CD4-positive, alpha-beta T cell treated with Interleukin-15 for 1 hour (primary cell): ENCODE data around the gene MYO1E.
A peak's percentile ranks its signal among the peaks of the same experiment; 100 is the strongest.

ENCODE experiments used
- DNase-seq: peaks from one replicate; pipeline ENCODE4 v3.0.0-alpha.2; 2020

Gene MYO1E

GRCh38 chr15:59116771-59117170 is 255.9 kb downstream of the MYO1E start:
- no peak for DNase-seq

GRCh38 chr15:59116141-59116540 is 256.5 kb downstream of the MYO1E start:
- DNase-seq, result no peak

GRCh38 chr15:59115047-59115446 is 257.6 kb downstream of the MYO1E start:
- no peak for DNase-seq

DNA sequence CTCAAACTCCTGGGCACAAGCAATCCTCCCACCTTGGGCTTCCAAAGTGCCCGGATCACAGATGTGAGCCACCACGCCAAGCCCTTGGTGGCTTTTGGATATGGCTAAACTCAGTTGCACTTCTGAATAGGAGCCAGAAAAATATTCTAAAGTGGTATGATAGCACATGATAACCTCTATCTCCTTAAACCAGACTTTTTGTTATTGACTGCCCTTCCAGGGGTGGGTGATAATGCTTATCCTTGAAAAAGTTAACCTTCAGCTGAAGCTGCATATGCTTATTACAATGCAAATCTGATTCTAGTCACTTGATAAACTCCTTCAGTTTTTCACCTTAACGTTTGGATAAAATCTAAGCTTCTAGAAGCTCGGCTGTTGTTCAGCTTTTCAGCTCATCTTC is 261.4 kb downstream of the MYO1E start:
- no peak for DNase-seq

DNA sequence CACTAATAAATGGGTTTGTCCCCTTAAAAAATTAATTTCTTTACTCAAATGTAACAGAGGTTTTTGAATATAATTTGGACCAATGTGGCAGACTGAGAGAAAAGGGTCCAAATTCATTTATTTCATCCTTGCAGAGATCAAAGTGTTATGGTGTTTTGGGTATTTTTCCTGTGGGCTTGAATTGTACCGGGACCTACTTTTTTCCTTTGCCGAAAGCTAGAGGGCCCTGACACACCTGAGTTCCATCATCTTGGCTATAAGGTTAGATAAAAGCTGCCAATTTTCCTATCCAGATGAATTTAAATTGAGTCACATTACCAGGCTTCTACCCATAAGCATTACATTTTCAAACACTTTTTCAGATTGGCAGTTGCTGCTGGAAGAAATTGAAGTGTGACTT is 266.8 kb downstream of the MYO1E start:
- no peak for DNase-seq

GRCh38 chr15:59104912-59105732 is 267.5 kb downstream of the MYO1E start, which contains the start of gene CCNB2:
Gene CCNB2, plus strand, starts transcription at chr15:59105146. Its CDS starts 123 bp downstream, at chr15:59105269.
- DNase-seq, result peak; percentile 88

DNA sequence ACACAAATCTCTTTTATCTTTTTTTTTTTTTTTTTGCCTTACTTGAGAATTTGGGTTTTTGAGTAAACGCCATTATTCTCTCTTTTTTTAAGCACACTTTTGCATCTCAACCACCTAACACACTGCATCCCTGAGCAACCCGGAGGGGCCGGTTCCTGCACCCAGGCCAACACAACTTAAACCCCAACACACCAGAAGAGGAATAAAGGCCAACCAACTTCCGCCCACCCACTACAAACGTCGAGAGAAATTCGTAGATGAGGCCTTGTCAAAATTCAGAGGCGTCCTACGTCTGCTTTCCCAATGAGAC is 268.1 kb downstream of the MYO1E start:
- no peak for DNase-seq

DNA sequence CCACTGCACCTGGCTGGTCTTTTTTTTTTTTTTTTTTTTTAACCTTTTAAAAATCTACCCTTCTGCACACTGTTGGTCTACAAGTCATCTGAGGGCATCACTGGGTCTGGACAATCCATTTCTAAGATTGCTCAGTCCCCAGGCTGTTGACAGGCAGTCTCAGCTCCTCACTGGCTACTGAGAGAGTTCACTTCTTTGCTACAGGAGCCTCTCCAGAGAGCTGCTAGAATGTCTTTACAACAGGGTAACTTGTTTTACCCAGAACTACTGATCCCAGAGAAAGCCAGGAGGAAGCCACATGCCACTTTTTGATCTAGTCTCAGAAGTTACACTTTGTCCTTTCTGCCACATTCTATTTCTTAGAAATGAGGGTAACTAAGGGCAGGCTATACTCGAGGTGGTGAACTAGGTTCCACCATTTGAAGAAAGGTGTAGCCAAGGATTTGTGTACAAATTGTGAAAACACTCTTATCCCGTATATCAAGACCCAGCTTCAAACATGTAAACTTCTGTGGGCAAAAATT is 273.4 kb downstream of the MYO1E start:
- no peak for DNase-seq

DNA sequence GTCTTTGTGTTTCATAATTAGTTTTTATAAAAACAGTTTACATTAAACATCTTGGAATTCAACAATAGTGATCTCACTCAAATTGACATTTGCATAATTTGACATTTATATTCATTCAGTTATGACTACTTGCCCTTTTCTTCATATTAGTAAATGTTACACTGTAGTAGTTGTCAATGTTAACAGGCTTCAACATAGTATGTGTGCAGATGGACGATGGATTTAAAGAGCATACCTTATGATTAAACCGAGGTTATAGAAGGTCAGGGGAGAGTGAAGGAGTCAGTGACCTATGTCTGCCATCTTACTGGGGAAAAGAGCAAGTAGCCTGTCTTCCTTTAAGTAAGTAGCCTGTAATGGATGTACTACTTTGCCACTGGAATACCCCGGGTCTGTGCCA is 276.2 kb downstream of the MYO1E start:
- no peak for DNase-seq

DNA sequence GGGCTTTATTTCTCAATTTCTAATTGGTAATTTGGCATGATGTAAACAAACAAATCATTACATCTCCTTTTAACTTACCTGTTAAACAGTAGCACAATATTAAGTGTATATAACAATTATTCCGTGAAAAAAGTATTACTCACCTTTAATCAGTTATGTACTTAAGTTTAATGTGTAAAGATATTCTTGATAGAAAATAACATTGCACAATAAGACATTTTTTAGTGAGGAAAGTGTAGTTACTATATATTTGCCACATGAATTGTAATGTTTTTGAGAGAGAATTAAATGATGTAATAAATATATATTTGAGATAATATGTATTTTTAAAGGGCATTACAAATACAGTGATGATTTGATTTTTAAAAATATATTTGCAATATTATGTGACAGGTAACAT is 278.6 kb downstream of the MYO1E start:
- no peak for DNase-seq

- no peak for DNase-seq
These were observed 284.9 kb downstream of the MYO1E start for GRCh38 chr15:59087731-59088130.
